ENCODE measurements around the gene SUN2.

Gene SUN2

GRCh38 chr22:38694940-38695339 lies 60.9 kb downstream of the SUN2 start:
- DNase-seq, result no peak

GRCh38 chr22:38694049-38694448 lies 61.7 kb downstream of the SUN2 start:
- no peak for DNase-seq

- DNase-seq, result no peak
Measured at GRCh38 chr22:38689651-38690050, 66.1 kb downstream of the SUN2 start.

GRCh38 chr22:38685761-38686160 lies 70.0 kb downstream of the SUN2 start:
- DNase-seq, result no peak

- no peak for DNase-seq
Measured at GRCh38 chr22:38684895-38685294, 70.9 kb downstream of the SUN2 start.
